DMS 273 (cell line): Measurements from ENCODE around the gene GLS.
A peak's percentile ranks its signal among the peaks of the same experiment; 100 is the strongest.
"Not testable (repeated sequence)": the region's sequence is repeated elsewhere in the genome, so short reads cannot be mapped to it uniquely, and the experiment has no call there.

Experiments used
- DNase-seq: peaks from one replicate; lab custom pipeline; 2025; ENCODE audit not compliant: unreplicated experiment; lab: John Stamatoyannopoulos, UW

GLS gene

DNA sequence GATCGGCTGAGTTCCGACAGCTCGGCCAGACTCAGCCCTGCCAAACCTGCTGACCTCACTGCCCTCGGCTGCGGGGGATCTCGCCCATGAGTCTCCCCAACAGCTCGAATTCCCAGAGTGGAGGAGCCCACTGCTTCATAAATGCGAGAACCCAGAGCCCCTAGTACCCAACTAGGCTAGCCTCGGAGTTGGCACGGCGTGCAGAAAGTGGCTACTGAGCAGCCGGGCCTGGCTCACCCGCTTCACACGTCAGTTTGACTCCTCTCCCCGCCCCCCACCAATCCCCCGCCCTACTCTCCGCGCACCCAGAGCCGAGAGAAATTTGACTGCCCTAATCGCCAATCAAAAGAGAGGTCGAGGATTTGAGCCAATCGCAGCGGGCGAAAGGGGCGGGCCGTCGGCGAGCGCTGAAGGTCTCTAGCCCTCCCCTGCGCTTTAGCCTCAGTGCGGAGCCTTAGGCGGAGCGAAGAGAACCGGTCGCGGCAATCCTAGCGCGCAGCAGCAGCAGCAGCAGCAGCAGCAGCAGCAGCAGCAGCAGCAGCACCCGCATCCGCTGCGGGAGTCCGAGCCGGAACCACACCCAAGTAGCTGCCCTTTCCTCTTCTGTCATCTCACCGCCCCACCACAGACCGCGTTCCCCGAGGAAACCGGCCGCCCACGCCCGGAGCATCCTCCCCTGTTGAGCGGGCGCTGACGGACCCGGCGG is at the start of gene GLS:
GLS (plus strand) TSS at position 444 of the 706 bp plus-strand sequence. CDS start 264 bp downstream, outside the sequence.
- DNase-seq: peak; percentile 98

DNA sequence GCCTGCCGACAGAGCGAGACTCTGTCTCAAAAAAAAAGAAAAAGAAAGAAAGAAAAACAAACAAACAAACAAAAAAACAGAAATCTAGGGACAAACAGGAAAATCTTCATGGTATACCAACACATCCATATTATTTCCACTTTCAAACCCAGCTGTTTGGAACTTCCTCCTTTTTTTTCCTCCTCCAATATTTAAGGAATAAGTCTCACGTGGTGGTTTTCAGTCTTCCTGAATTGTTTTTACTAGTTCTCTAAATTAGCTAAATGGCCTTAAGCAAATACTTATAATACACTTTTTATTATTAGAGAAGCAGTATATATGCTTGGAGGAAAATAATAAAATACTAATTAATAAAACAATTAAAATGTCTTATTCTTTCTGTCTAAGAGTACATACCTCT is 48.7 kb upstream of the GLS start:
- DNase-seq: no peak

DNA sequence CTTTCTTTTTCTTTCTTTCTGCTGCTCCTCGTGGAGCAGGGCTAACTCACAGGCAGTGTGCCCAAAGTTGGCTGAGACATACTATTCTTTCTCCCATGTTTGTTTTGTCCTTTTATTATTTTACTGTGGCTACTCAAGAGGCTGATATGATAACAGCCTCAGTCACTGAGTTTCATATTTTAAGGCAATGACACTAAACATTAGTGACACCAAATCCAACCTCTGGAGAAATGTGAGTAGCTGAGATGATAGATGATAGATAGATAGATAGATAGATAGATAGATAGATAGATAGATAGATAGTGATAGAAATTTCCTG is 45.8 kb upstream of the GLS start:
- DNase-seq: no peak

DNA sequence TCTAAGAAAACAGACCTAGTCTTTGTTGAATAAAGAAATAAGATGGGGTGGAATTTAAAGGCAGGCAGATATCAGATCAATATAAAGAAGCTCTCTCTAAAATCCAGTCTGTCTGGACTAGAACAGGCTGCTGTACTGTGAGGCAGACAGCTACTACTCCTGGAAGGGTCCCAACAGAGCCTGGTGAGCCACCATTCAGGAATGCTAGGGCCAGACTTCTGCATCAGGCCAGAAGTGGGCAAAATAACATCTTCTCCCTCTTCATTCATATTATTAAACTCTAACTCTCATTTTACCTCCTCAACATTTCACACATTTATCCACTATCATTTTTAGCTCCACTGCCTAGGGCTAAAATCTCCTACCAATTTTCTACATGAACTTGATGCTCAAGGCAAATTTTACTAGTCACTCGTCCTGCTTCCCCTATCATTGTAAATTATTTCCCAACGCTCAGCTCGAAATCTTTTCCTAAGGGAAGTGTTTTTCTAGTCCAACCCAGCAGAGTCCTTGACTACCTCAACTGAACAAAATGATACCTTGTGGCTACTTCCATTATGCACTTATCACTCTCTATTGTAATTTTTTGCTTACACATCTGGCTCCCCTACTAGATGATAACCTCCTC is 45.2 kb upstream of the GLS start:
- no peak for DNase-seq

DNA sequence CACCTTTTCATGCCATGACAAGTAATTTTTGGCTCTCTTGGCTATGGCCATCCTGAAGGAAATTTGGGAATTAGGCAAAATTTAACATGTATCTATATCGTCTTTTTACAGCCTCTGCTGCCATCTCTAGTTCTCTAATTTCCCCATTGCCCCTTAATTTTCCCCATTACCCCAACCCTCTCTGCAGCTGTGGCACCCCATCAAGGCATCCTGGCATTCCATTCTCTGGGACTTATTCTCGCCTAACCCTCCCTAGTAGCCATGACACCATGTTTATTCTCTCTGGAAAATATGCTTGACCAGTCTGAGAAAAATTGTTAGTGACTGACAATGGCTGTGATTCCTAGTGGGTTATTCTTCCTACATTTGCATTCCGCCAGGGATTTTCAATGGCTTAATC is 43.9 kb upstream of the GLS start:
- DNase-seq: no peak

DNA sequence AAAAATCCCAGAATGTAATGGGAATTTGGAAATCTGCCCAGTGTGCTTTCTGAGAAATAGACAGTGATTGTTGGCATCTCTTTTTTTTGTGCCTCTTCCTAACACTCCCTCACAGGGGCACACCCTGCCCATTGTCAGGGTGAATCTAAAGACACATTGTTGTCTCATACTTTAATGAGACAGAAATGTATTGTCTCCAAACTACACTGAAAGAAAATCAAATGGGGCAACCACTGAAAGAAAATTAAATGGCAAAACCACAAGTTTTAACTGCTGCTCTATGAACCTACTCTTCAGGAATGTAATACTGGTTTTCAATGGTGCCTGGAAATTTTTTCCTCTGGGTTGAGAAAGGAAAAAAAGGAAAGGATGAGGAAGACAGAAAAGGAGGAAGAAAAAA is 43.2 kb upstream of the GLS start:
- DNase-seq: no peak

DNA sequence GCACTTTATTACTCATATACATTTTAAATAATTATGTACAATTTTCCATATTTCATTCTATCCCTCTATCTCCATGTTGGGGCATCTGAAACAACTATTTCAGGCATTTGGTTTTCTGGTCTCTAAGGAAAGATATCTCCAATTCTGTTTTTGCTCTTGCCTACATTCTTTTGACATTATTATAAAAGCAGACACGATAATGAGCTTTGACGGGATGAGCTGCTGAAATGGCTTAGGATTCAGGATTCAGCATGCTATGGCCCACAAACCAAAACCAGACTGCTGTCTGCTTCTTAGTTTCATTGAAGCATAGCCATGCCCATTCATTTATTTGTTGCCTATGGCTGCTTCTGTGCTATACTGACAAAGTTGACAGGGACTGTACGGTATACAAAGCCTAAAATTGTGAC is 42.7 kb upstream of the GLS start:
- no peak for DNase-seq

DNA sequence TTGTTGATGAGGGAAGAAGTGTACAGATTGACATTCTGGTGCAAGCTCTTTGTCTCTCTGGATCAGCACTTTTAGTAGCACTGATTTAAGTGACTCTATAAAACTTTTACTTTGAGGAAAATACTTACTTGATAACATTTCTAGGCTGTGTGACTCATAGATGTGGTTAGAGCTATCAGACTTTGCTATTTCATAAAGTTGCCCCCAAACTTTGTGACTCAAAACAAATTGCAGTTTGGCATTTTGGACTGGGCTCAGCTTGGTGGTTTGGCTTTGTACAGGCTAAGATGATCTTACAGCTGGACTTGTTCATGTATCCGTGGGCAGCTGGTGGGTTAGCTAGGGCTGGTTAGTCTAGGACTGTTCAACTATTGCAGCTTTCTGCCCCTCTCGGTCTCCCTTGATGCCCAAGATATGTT is 42.1 kb upstream of the GLS start:
- no peak for DNase-seq

DNA sequence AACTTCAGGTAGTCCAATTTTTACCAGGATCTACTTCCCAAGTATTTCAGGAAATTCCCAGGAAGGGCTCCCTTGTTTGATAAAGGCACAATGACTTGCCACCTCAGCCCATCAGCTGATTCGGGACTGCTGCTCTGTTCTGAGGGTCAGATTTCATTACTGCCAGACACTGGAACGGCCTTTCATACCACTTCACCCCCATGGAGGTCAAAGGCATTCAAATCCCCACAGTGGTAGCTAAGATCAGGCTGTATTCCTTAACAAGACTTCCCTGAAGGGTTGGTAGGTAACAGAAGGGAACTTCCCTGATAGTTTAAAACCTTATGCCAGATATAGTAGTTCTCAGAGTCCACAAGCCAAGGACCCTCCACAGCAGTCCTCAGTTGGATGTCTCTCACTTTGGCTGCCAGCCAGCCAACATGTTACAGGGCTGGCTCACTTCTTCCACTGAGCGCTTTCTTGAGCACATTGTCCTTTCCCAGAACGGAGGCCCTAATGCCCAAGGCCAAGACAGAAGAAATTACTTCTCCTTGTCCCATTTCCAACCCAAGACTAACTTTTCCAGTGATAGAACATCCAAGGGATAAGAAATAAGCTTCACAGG is 40.0 kb upstream of the GLS start:
- DNase-seq: peak; percentile 33

DNA sequence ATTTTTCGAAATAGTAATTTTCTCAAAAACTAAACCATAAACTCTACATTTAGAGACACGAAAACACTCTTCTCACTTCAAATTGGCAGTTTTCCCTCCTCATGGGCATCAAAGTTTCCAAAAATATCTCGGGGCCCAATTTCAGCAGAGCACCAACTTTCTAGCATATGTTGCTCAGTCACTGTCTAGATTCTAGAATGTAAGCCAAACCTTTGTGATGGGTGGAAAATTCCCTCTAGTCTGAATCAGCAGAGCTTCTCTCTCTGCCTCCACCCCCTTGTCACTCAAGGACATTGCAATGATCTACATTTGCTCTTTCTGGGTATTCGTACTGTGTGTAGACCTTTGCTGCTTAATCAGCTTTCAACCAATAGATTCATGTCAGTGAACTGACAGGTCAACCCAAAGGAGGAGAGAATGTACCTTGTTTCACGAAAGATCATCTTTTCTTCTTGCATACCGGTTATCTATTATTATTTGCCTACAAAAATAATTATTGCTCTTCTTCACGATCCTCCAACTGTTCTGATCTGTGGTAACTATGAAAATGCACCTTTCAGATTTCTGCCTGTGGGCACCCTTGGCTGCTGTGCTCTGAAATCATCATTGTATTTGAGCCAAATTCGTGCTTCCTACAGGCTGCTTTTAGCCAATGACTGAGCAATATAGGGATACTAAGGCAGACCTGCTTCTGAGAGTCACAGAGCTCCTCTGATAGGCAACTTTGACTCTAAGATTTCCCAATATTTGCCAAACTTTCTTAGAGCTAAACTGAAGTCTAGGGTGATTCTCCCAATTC is 38.7 kb upstream of the GLS start:
- DNase-seq: no peak

DNA sequence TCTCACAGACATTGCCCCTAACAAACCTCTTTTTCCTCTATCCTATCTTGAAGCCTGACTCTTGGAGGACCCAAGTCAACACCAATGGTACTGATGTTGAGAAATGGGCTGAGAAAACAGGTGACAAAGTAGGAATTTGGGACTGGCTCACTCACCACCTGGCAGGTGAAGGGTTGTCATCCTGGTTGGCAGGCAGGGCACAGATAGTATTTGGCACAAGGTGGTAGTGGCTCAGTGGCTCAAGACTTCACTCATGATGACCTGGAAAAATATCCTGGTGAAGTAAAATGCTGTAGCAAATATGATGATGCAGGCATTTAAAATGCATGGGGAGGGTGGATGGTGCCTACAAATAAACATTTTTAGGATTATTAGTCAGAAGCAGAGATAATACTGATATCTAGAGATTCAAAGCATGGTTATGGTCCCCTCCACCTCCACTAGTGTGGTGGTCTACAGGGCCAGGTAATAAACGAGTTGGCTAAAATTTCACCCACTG is 38.0 kb upstream of the GLS start:
- DNase-seq: no peak

DNA sequence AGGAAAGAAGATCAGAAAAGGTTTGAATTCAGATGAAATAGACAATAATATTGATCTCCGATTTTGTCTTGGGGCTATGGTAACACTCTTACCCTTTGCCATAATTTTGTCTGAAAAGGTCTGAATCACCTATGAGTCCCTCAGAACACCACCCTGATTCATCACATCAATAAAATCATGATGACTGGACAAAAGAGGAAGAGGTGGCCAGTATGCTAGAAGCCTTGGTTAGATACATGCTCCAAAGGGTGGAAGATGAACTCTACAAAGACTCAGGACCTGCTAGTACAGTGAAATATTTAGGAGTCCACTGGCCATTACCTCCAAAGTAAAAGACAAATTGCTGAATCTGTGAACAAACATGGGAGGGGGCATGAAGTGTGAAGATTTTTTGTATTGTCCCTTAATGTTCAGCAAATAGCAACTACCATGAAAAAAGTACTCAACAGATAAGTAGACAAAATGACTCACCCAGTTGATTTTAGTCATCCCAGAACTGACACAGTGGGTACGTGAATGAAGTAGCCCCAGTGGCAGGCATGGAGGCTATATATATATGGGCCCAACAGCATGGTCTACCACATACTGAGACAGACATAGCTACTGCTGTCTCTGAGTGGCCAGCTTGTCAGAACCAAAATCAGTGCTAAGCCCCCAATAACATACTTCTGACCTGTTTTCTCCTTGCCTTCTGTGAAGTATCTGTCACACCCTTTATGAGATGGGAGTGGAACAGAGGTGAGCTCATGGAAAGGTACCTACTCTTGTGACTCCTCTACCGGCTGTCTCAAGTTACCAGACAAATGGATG is 36.5 kb upstream of the GLS start:
- DNase-seq: no peak

DNA sequence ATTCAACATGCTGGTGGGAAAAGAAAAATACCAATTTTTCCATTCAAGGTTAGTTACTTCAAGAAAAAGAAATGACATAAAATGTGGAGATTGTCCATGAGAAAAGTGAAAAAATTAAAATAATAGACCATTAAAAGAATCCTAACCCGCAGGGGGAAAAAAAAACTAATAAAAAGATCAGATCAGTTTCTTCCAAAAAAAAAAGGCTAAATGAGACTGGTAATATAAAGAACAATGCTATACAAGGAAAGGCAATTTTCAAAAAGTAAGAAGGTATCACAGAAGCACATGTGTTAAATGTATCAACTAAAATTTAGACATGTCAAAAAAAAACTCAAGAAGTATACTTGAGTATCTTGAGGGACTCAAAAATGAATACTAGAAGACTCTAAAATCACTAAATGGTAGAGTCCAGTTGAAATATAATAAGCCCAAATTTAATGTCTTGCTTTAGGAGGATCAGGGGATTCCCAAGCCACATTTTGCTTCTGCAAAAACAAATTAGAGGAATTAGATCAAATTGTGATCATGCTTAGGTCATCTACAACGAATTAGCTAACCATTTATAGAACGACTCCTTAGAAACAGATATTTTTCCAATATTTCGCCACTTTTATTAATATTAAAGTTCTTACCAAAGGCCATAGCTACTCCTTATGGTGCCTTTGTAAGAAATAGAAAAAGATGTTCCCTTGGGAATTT is 35.8 kb upstream of the GLS start:
- no peak for DNase-seq

DNA sequence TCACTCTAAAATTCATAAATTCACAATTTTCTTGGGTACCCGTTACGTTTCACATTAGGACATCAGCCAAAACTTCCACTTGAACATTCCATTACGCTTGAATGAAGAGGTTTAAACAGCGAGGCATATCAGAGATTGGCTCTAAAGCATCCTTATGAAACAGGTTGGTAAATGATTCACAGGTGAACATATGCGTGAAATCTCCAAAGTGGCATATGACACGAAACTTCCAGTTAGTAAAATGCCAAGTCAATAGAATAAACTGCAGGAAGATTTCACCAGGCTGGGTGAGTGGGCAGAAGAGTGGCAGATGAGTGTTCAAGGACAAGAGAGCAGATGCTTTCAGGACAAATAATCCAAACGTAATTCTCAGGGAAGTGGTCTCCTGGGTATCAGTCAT is 33.9 kb upstream of the GLS start:
- peak; percentile 23 for DNase-seq

DNA sequence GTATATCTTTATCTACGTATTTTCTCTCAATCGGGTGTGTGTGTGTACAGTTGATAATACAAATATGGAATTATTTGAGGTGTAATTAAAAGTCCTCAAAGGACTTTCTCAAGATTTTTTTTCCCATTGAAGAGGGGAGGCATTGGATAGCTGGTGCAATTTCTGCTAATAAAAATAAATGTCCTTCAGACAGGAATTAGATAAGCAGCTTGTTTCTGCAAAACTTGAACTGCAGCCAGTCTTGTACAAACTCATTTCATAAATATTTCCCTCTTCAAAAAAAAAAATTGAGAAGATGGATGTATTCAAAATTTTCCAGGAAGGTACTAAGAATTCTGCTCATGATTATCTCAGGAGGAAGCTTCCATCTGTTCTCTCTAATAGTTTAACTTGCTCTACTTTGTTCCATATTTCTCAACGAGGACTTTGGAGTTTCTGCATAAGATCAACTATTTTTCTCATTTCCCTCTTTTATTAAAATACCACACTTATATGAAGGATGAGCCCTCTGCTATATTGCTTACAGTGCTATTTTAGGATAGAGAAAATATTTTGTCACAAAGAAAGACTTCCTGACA is 33.0 kb upstream of the GLS start:
- no peak for DNase-seq

DNA sequence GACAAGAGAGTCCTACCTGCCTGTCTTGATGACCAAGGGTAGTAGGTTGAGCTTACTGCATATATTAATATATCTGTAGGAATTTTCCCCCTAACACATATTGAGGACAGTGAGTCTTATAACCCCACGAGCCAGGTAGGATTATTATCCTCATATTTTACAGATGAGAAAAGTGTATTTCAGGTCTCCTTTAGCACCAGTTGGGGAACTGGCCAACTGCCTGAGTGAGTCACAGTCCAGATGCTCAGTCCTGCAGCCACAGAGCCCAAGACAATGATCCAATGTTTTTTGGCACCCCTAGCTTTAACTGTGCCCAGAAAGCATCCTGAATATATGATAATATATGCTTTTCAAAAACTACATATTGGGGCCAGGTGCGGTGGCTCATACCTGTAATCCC is 30.8 kb upstream of the GLS start:
- peak; percentile 34 for DNase-seq

DNA sequence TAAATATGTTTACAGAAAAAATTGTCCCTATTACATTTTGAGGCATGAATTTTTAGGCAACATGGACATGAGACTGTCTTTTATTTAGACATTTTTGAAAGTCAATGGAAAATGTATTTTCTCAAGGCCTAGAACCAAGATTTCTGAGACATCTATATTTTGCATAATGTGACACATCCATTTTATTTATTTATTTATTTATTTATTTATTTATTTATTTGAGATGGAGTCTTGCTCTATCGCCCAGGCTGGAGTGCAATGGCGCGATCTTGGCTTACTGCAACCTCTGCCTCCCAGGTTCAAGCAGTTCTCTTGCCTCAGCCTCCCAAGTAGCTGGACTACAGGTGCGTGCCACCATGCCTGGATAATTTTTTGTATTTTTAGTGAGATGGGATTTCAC is 27.6 kb upstream of the GLS start:
- DNase-seq: not testable (repeated sequence)

DNA sequence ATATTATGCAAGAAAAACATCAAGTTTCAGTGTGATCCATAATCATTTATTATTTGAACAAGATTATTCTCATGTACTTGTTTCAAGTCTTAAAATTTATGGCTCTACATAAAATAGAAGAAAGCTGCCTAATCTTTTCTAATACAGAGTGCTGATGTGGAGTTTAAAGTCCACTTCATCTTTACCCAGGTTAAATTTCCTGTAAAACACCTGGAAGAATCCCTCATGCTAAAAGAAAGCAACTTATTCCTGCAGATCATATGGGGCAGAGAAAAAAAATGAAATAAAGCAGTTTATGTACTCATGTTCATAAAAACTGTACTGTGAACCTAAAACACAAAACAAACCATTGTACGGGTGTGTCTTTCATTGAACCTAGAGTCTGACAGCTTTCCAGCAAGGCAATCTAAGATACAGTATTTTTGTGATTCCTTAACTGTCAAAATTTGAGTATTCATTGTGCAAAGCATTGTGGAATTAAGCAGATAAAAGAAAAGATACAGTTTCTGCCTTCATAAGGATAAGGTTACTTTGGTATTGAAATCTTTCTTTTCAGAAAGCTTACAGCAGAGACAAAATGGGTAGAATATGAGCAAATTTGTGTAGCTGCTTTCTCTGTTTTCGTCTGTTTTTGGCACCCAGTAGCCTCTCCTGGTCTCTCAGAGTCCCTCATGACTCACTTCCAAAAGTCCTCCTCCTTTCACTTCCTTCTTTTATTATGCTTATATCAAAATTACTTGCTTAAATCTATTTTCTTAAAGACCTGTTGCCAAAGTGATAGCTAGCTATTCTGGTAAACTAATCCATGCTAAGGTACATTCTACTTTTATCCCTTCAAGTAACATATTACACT is 26.9 kb upstream of the GLS start:
- DNase-seq: no peak

DNA sequence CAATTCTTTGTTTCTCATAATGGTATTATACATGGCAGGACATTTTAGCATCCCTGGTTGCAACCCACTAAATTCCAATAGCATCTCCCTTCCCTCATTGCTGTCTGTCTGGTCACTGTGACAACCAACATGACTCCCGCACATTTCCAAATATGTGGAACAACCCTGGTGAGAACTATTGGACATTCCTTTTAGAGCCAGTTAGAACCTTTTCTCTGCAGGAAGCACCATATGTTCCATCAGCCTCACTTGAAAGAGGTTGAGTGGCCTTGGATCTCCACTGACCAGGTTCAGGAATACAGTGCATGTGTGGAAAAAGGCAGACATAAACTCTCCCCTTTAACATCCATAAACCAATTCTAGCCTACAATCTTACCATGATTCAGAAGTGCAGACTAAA is 25.9 kb upstream of the GLS start:
- no peak for DNase-seq
